MM.1S (cell line): ENCODE measurements around the gene REC114.

ENCODE experiments used
- CTCF ChIP-seq: fragments of 300-600 bp; sonication (generic); IDR thresholded peaks from 2 replicates; pipeline ENCODE4 v1.5.1; 2016; ENCODE audit warnings: antibody characterized with exemption, low read length, mixed read lengths
- EZH2 ChIP-seq: fragments of 300-600 bp; sonication (generic); optimal IDR thresholded peaks from 2 replicates; pipeline ENCODE3; 2017; ENCODE audit warnings: low read depth, mild to moderate bottlenecking, antibody characterized with exemption, low read length, mixed read lengths
- EZH2phosphoT487 ChIP-seq: fragments of 300-600 bp; sonication (generic); IDR thresholded peaks from 2 replicates; pipeline ENCODE4 v1.6.1; 2018; ENCODE audit warnings: antibody characterized with exemption, low read length

- no peak for TF ChIP-seq CTCF
- TF ChIP-seq EZH2 = no peak
- no peak for TF ChIP-seq EZH2phosphoT487
These were observed 79.0 kb downstream of the REC114 start for GRCh38 chr15:73522011-73522410.
